CD1c-positive myeloid dendritic cell (primary cell): ENCODE data around the gene SLC12A7.
"Not testable (repeated sequence)": the region's sequence is repeated elsewhere in the genome, so short reads cannot be mapped to it uniquely, and the experiment has no call there.

Experiments used
- DNase-seq: peaks from one replicate; pipeline ENCODE4 v3.0.0-alpha.2; 2016; ENCODE audit errors: extremely low spot score

SLC12A7 gene

DNA sequence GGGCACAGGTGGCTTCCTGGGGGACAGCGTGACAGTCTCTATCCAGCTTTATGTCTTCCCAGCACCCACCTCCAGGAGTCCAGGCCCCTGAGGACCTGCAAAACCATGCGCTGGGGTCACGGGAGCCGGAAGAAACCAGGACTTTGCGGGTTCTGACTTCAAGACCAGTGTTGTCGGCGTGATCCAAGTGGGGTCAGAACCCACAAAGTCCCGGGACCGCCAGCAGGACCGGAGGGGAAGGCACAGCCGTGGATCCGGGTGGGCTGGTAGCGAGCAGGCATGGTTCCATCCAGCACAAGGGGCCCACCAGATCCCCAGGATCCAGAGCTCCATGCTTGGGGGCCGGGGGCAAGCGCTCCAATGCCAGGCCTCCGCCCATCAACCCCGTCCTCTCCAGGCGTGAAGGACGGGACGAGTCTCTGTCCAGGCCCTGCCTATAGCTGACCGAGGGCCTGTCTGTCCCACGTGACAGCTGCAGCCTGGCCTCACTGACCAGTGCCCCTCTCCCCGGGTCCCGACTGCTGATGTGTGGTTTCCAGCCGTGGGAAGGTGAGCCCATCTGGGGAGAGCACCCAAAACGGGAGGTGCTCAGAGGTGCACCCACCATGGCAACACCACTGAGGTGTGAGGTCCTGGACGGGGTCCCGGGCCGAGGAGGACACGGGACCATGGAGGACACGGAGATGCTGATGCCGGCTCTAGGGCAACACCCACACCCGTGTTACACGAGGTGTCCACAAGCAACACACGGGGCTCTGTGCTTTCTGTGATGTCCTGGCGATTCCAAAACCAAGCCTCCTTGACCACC, 48.9 kb downstream of the SLC12A7 start:
- DNase-seq, result no peak

- no peak for DNase-seq
These were observed 49.9 kb downstream of the SLC12A7 start for GRCh38 chr5:1061916-1062315.

- DNase-seq, result not testable (repeated sequence)
These were observed 50.6 kb downstream of the SLC12A7 start for GRCh38 chr5:1061292-1061691.

DNA sequence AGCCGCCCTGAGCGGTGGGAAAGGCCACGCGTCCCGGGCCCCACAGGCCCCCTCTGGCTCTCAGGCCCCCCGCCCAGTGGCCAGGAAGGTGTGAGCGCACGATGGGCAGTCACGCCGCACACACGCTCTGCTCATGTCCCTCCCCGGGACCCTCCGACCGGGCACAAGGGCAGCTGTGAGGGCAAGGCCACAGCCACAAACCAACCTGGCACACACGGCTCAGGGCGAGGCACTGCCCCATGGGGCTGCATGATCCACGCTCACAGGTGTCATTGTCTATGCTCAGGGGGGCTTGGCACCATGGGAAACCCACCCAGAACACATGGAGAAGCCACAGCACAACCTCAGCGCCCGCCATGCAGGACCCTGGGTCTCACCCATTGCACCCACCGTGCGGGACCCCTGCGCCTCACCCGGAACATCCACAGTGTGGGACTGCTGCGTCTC, 51.3 kb downstream of the SLC12A7 start:
- no peak for DNase-seq

DNA sequence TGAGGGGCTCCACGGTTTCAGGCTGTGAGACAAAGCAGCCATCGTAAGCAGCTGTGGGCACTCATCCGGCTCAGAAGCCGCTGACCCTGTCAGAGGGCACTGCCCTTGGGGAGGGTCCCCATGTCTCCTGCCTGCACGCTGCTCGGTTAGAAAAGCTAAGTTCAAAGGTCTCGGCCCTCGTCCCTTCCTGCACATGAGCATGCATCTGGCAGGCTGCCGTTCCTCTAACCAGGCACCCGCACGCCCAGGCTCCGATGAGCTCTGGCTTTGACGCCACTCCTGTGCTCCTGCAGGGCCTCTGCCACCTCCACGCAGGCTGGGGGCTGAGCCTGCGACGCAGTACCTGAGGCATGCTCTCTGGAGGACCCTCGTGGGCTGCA, 52.0 kb downstream of the SLC12A7 start:
- no peak for DNase-seq

GRCh38 chr5:1058988-1059883, 52.6 kb downstream of the SLC12A7 start:
- DNase-seq, result no peak

GRCh38 chr5:1058083-1058945, 53.5 kb downstream of the SLC12A7 start:
- no peak for DNase-seq

GRCh38 chr5:1057485-1058082, 54.3 kb downstream of the SLC12A7 start:
- no peak for DNase-seq

DNA sequence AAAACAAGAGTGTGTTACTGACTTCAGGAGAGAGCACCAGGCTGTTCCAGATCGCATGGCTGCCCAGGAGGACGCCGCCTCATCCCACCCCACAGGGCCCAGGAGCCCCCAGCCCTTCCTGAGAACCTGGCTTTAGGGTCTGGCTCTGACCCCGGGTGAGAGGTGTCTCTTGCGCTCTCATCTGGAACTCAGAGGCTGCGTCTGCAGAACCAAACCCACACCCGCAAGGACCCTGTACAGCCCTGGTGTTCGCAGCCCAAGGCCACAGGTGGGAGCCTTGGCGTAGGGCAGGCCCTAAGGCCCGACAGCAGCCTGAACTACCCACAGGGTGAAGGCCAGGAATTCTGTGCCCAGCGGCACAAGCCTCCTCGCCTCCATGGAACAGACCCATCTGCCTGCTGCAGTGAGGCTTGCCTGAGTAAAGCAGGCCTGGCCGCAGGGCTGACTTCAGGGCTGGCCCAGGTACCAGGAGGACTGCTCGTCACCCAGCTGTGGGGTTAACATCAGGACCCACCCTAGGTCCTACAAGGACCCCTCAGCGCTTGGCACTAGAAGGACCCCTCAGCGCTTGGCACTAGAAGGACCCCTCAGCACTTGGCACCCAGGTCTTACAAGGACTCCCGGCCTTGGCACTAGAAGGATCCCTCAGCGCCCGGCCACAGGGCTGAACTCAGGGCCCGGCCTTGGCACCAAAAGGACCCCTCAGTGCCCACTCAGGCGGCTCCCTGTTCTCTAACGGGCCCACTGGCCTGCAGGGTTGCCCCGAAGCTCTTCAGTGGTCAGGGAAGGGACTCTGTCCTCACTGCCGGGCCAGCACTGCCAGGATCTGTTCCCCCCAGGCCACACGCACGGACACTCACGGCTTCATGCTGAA, 55.0 kb downstream of the SLC12A7 start:
- no peak for DNase-seq

- no peak for DNase-seq
These were observed 55.8 kb downstream of the SLC12A7 start for GRCh38 chr5:1055896-1056610.

DNA sequence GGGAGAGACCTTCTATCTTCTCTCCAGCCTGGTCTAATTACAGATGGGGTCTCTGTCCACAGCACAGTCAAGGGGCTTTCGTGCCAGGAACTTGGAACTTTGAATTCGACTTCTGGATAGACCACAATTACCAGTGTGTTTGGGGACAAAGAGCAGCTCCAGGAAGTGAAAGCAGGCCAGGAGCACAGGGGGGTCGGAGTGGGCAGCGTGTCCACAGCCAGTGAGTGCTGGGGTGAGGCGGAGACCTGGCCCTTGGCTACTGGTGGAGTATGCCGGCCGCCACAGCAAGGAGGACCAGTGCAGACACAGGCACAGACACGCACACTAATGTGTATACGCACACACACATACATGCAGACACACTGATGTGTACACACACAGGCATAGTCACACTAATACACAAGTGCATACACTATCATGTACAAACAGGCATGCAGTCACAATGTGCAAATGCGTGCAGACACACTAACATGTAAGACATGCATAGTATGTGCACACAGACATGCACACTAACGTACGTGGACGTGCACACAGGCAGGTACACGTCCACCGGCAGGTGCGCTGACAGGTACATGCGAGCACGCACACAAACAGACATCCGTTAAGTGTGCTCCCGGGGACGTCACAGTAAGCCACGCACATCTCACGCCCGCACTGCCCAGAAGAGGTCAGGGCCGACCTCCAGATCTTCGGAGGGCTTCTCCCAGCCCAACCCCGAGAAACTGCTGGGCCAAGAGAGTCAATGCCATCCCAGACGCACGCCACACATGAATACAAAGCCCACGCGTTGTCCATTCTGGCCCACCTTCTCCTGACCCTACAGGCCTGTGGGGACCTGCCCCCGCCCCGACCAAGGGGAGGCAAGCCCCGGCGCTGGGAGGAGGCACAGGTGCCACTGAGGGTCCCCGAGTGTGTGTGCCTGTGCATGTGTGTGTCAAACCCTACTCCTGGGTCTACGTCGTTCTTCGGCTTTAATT, 56.8 kb downstream of the SLC12A7 start:
- no peak for DNase-seq

DNA sequence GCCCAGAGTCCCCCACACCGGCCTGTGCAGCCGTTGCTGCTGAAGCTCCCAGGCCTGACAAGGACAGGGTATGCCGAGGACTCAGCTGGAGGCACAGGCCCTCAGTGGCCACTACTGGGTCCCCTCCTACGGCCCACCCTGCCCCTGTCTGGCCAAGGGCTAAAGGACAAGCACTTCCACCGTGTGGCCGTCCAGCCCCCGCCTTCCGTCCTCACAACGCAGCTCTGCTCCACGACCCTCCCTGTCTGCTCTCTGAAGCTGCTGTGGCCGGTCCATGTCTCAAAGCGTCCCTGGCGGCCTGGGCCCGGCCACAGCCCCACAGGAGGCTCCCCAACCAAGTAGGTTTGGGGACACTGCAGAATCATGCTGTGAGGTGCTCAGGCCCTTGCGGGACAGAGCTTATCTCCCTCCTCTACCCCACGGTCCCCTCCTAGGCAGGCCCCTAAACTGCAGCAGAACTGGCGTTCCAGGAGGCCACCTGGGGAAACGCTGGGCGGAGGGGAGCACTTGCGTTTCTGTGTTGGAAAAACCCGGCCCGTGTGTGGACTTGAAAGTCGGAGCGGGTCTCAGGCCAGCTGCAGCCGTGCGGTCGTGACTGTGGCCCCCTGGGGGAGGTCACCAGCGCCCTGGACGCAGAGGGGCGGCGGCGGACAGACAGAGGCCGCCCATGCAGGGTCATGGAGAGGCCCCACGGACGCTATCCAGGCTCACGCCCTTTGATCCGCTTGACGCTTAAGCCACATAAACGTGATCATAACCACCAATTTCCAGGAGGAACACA, 57.7 kb downstream of the SLC12A7 start:
- DNase-seq, result no peak

GRCh38 chr5:1053391-1054017, 58.4 kb downstream of the SLC12A7 start:
- no peak for DNase-seq

DNA sequence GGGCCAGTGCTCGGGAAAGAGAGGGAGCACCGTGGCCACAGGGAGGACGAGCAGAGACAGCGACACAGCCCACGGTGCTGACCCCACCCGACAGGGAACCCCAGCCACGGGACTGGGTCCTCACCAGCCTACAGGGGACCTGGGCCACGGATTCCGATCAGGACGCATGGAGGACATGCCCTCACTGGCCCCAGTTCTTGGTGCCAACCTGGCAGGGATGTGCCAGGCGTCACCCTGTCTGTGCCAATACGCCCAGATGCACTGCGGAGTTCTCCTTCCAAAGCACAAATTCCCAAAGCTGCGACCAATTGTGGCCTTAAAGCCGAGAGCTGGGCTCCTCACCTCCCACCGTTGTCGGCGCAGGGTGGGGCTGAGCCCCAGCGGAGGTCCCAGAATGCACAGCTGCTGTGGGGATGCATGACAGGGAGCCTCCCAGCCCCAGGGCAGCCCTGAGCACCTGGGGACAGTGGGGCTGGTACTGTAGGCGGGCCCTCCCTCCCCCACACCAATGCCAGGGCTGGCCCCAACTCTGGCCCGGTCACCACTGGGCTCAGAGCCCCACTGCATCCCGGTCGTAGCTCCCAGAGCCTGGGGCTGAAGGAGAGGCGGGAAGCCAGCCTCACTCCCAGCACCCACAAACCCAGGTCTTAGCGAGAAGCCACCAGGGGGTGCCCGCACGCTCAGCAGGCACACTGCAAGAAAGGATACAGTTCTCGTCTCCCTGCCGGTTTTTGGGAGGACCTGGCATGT, 59.0 kb downstream of the SLC12A7 start:
- no peak for DNase-seq

DNA sequence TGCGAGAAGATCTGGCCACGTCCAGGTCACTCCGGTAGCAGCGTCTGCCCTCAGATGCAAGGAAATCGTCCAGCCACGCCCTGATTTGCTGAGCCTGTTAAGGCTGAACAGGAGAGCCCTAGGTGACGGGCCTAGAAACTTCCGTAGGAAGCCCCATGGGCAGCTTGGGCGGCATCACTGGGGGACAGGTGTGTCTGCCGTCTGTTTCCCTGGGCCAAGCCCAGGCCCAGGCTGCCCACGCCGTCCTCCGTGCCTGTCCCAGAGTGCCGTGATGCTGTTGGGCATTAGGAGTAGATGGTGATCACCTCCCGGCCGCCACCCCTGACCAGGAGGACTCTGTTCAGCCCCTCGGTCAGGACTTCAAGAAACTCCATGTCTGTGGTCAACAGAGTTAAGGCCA, 59.8 kb downstream of the SLC12A7 start:
- DNase-seq, result no peak

DNA sequence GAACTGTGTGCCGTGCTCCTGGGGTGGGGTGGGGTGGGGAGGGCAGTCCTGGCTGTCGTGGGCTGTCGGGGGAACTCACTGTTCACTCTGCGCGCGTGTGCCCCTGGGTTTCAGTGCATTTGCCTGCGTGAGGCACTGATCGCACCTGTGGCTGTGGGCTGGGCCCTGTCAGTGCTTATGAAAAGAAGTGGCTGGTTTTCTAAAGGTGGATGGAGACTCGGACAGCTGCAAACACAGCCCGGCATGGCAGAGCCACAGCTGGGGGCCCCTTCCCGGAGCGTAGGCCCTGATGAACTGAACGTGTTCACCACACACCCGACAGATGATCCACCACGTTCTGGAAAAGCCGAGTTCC, 60.5 kb downstream of the SLC12A7 start:
- no peak for DNase-seq
